Gastroesophageal sphincter (tissue), 3 donors: Measurements from ENCODE around the gene CCS.

Experiments used
- CTCF ChIP-seq, 4 experiments: fragments of 200-600 bp in 2 of 4; fragments of 450-650 bp in 2 of 4; sonication (generic) in 1 of 4; IDR thresholded peaks; one replicate each; pipeline ENCODE4 v1.5.1; 2017 to 2019; ENCODE audit warnings: antibody characterized with exemption in 4 of 4, mild to moderate bottlenecking in 2 of 4, moderate library complexity in 2 of 4
- EP300 ChIP-seq: sonication (generic); formaldehyde crosslinking; IDR thresholded peaks from one replicate; pipeline ENCODE4 v1.6.1; 2017; ENCODE audit warnings: antibody characterized with exemption, mild to moderate bottlenecking
- POLR2A ChIP-seq, 2 donors: fragments of 450-650 bp; IDR thresholded peaks; one replicate each; pipeline ENCODE4 v1.6.1; 2017; ENCODE audit warnings: antibody characterized with exemption in 2 of 2, mild to moderate bottlenecking in 2 of 2, moderate library complexity in 1 of 2
- POLR2AphosphoS5 ChIP-seq: sonication (generic); formaldehyde crosslinking; IDR thresholded peaks from one replicate; pipeline ENCODE4 v1.6.1; 2017; ENCODE audit warnings: antibody characterized with exemption

GRCh38 chr11:66559142-66559865 lies 33.7 kb upstream of the CCS start:
- no peak for TF ChIP-seq CTCF (IDR thresholded peaks at IDR 0.05)
- TF ChIP-seq EP300: no peak
- TF ChIP-seq POLR2A (IDR thresholded peaks at IDR 0.05): no peak
- no peak for TF ChIP-seq POLR2AphosphoS5
